Esophagus mucosa (tissue), 1 donor: ENCODE data around the gene WDR93. TPM values are rescaled to one million over a fixed set of nuclear protein-coding genes. Genes with fewer than 3 reads are reported as not detected.
A peak's percentile ranks its signal among the peaks of the same experiment; 100 is the strongest.

Experiments used
- ATAC-seq: fragments of 200-7000 bp; cut with Tn5 transposase; one replicate; pipeline ENCODE4 v1.9.1; 2020
- total RNA-seq: library from RNA; stranded (reverse); gene quantifications from one replicate; pipeline ENCODE4 v1.2.4, GENCODE V29; 2023
- donor health status: DM: yes; HTN: yes; CAD: no.

WDR93 gene
- total RNA-seq, 1 donor from 2014 or later = not detected

GRCh38 chr15:89662893-89663626, 27.6 kb upstream of the WDR93 start:
- ATAC-seq = peak; percentile 75

- no peak for ATAC-seq
Observed at GRCh38 chr15:89664441-89665350, 25.9 kb upstream of the WDR93 start.

GRCh38 chr15:89665449-89666181, 25.0 kb upstream of the WDR93 start:
- ATAC-seq = peak; percentile 54

DNA sequence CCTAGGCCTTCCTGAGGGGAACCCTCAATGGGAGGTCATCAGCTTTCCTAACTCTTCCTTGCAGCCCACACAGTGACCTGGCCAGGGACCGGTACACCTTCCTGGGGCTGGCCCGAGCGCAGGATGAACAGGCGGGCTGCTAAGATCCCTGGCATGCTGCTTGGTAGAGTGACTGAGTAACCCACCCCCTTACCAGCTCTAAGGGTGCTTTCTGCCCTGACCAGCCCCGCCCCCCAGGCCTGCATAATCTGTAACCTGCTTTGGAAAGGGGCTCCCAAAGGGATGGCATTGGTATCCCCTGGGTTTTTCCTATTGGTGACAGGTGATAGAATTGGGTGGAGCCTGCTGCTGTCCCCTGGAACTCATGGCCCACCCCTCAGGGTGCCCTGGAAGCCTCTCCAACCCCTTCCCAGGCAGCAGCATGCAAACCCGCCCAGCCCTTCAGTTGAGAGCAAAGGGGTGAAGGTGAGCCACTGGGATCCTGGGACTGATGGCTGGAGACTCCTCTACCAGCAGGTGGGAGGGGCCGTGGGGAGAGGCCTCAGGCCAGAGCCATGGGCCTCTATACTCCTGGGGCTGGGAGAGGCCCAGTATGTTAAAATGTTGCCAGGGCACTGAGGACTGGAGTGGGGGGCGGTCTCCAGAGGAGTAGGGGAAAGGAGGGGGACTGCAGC, 24.3 kb upstream of the WDR93 start:
- peak; percentile 5 for ATAC-seq

DNA sequence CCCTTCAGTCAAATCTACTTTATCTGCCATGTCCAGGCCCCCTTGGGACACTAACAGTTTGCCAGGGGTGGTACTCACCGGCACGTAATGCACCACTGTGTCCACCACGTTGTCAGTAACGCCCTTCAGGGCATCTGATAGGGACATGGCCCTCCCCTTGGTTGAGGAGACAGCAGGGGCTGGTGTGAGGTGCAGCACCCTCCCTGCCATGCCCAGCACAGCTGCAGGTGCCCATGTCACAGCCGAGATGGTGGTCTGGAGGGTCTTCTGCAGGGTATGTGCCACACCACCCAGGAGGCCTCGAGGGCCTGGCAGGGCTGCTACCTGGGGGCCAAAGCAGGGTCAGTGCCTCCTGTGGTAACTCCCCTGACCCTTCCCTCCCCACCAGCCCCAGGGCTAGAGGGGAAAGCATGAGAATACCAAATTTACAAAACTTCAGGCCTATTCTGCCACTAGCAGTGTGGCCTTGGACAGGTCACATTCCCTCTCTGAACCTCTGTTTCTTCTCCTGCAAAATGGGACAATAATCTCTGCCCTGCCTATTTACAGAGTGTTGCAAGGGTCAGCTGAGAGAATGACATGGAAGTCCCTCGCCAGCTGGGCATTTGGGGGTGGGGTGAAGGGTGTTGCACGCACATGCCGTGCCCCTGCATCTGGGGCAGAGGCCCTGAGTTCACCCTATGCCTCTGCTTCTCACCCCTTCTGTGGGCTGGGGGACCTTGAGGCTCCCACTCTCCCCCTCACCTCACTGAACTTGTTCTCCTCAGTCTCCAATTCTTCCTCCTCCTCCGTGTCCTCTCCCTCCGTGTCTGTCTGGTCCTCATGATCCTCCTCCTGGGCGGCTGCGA, 23.5 kb upstream of the WDR93 start:
- ATAC-seq = no peak

DNA sequence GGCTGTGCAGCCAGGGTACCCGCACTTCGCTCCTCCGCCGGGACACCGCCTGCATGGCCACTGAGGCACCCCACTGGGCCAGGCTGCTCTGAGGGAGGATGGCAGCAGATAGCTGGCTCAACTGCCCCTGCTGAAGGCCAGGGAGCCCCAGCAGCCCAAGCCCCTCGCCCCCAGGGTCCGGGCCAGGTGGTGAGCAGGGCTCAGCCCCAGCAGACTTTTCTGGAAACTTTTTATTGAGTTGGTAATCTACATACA, 23.0 kb upstream of the WDR93 start:
- no peak for ATAC-seq

DNA sequence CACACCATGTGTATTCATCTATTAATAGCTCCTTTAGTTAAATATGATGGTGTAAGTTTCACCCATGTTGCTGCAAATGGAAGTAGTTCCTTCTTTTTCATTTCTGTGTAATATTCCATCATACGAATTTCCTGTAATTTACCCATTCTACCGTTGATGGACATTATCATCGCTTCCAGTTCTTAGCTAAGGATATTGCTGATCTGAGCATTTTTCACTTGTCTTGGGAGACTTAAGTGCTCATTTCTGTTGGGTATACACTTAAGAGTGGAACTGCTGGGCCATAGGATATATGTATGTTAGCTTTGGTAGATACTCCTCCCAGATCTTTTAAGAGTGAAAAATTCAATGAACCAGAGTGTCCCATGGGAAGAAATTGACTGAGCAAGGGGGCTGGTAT, 22.4 kb upstream of the WDR93 start:
- no peak for ATAC-seq

DNA sequence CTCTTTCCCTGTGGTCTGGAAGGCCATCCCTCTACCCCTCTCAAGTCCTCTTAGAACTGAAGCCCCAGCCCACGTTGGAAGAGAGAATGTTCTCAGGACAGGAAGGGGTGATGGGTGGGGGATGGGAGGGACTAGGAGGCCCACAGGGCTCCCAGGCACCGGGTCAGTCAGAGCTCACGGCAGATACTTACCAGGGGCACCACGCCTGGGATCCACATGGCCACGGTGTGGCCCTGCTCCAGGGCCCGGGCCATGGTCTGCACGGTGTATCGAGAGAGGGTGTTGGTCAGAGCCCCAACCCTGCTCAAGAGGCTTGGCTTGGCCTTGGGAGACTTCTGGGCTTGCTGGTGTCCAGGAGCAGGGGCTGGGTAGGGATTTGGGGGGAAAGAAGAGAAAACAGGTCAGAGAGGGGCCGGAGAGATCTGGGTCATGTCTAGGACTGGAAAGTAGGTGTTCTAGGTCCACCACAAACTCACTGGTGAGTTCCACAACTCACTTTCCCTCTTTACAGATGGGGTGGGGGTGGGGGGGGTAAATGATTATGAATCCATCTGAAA, 21.2 kb upstream of the WDR93 start:
- no peak for ATAC-seq

GRCh38 chr15:89669941-89670340, 20.7 kb upstream of the WDR93 start:
- no peak for ATAC-seq

- no peak for ATAC-seq
Observed at GRCh38 chr15:89670971-89671560, 19.5 kb upstream of the WDR93 start.

DNA sequence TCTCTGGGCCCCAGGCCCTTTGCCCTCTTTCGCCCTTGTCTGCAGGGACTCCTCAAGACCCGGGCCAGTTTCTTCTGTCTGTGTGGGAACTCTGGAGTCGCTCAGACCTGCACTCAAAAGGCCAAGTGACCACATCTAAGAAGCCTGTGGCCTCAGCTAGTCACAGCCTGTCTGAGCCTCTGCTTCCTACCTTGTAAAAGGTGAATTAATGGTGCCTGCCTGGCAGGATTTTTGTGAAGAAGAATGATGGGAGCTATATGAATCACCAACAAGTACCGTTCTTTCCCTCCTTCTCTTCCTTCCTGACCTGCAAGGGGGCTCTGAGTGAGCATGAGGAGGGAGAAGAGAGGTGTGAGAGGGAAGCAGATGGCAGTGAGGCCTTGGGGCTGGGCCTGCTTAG, 18.9 kb upstream of the WDR93 start:
- ATAC-seq = no peak

DNA sequence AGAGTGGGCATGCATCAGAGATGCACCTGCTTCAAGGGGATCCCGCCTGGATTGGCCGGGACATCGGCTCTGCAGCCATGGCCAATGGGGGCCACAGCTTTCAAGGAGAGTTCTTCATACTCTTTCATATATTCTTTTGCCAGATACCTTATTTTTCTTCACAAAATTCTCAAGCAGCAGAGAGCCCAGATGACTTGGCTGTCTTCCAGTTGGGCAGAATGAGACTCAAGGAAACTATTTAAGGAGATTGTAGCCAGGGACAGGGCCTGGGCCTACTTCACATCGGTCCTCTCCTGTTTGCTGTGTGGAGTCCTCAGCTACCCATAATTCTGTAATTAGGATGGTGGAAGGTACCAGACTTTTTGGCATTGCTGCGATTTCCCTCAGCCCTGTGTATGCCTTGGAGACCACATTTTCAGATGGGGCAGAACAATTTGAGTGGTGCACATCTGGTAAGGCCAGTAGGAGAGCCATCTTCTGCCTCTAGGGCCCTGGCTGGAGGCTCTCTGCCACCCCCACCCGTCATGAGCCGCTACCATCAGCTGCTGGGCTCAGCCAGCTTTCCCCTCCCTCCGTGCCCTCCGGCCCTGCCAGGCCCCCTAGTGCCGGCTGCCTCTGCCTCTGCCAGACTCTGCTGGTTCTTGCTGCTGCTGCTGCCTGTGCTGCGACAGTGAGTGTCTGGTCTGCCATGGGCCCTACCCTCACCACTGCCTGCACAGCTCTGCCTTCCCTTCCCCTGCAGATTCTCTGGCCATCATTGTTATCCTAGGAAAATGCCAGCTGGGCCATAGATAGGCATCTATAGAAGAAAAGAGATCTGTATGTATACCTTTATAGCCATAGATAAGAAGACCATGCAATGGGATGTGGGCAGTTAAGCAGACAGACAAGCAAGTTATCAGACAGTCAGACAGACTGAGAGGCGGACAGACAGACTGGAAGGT, 18.1 kb upstream of the WDR93 start:
- no peak for ATAC-seq

DNA sequence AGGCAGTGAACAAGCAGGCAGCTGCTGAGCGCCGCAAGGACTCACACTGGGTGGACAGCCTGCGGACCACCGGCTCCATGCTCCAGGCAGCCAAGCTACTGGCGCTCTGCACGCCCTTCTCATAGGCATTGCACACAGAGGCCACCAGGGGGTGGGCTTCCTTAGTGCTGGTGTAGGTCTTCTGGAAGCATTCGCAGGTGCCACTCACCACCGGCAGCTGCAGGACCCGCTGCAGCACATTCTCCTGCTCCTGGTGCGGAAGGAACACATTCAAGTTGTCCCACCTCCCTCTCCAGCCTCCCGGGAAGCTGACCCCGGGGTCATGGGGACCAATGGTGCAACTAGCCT, 17.5 kb upstream of the WDR93 start:
- no peak for ATAC-seq

DNA sequence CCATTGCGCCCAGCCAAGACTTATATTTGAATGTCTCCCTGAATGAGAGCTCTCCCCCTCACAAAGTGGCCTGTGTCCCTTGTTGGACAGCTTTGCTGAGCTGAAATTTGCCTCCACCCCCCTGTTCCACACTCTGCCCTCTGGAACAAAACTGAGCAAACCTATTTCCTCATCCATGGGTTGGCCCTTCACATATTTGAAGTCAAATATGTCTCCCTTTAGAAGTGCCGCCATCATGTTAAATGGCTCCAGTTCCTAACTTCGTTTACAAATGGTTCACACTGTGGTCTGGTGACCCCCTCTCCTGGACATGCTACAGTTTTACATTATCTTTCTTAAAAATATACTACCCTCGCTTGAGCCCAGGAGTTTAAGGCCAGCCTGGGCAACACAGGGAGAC, 16.1 kb upstream of the WDR93 start:
- no peak for ATAC-seq

GRCh38 chr15:89675606-89676005, 15.0 kb upstream of the WDR93 start:
- ATAC-seq = no peak

DNA sequence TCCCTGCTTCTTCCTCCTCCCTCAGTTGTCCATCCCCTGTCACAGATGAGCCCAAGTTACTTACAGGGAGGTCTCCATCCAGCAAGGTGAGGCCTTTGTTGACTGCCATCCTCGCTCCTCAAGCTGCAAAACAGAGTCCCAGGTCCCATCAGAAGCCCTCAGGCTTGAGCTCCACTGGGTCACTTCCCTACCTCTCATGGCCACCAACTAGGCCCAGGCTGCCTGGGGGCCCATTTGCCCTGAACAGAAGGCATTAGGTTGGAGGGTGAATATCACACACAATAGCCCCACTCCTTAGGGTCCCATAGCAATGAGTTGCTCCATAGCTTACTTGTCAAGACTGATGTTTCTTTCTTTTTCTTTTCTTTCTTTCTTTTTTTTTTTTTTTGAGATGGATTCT, 13.2 kb upstream of the WDR93 start:
- no peak for ATAC-seq

GRCh38 chr15:89679212-89679611, 11.4 kb upstream of the WDR93 start, which contains the start of gene PLIN1:
Gene PLIN1 (minus strand): TSS chr15:89679367. CDS start chr15:89677489, 1,878 bp downstream.
- no peak for ATAC-seq

- peak; percentile 67 for ATAC-seq
Observed at GRCh38 chr15:89680282-89680873, 10.2 kb upstream of the WDR93 start.

- no peak for ATAC-seq
Observed at GRCh38 chr15:89681146-89681545, 9.5 kb upstream of the WDR93 start.

GRCh38 chr15:89685995-89686394, 4.6 kb upstream of the WDR93 start:
- ATAC-seq = no peak
